ENCODE results near the gene ZFPL1. TPM values are rescaled to one million over a fixed set of nuclear protein-coding genes. Genes with fewer than 3 reads are reported as not detected.

The ZFPL1 gene
- total and polyA plus RNA-seq, 9 of the 15 experiments (the other 6 are each of a cell fraction or from before 2014, with no cell fraction given), result 3.7 to 37.5 (median 22.7) TPM

DNA sequence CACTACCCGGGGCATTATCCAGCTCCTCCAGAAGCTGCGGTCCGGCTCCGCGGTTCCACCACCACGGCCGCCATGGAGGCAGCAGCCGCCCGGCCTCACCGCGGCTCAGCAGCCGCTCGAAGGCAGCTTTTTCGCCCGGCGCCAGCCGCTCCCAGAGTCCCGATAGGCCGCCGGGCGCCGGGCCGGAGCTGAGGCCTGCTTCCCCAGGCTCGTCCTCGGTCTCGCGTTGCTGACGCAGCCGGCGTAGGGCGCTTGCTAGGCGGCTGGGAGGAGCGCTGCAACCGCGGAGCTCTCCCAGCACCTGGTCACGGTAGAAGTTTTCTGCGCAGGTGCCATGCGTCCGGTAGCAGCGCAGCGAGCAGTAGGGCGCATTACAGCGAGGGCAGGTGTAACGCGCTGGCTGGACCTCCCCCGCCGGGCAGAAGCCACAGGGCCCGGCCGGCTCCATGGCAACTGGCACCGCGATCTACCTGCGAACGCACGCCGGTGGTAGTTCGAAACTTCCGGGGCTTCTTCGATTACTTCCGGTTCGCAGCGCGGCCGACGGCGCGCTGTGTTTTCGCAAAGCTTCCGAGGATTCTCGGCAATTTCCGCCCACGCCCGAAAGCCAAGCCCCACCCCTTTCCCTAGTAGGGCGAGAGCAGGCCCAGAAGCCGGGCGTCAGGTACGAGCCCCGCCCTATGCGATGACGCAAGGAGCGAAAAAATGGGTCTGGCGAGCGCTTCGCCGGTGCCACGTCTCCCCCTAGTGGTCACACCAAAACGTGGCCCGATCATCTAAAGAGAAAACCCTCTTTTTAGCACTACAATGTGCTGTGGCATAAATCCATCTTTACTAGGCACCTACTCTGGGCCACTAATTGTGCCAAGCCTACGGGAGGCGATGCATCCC is 33.4 kb downstream of the ZFPL1 start, which contains the start of gene ZNHIT2 (continued):
- TF ChIP-seq RERE (CRISPR knock-in tag; IDR thresholded peaks at IDR 0.05; ENCODE audit: borderline replicate concordance), result no peak
- no peak for TF ChIP-seq BCOR (IDR thresholded peaks at IDR 0.05)
- TF ChIP-seq ARID2 (IDR thresholded peaks at IDR 0.05), result peak; percentile 26; the same call in 1 of the 2 replicates
- TF ChIP-seq KDM1A (IDR thresholded peaks at IDR 0.05), result no peak
- TF ChIP-seq STAT5A (IDR thresholded peaks at IDR 0.05; ENCODE audit: borderline replicate concordance, low read length), result peak; percentile 15; the same call in 1 of the 2 replicates
- TF ChIP-seq, protein P1, sequence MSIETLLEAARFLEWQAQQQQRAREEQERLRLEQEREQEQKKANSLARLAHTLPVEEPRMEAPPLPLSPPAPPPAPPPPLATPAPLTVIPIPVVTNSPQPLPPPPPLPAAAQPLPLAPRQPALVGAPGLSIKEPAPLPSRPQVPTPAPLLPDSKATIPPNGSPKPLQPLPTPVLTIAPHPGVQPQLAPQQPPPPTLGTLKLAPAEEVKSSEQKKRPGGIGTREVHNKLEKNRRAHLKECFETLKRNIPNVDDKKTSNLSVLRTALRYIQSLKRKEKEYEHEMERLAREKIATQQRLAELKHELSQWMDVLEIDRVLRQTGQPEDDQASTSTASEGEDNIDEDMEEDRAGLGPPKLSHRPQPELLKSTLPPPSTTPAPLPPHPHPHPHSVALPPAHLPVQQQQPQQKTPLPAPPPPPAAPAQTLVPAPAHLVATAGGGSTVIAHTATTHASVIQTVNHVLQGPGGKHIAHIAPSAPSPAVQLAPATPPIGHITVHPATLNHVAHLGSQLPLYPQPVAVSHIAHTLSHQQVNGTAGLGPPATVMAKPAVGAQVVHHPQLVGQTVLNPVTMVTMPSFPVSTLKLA (conservative IDR thresholded peaks at IDR 0.05), result peak; percentile 93 to 96
- no peak for TF ChIP-seq EHMT2 (IDR thresholded peaks at IDR 0.05)
- peak; percentile 85 for TF ChIP-seq HCFC1 (IDR thresholded peaks at IDR 0.05; ENCODE audit: low read depth, low read length)
- peak; percentile 5 to 81; a peak in 2 of 4 replicates for TF ChIP-seq TEAD1 (CRISPR knock-in tag; IDR thresholded peaks at IDR 0.05)
- TF ChIP-seq HNRNPH1 (optimal IDR thresholded peaks at IDR 0.05; ENCODE audit: low read depth, low read length), result no peak
- peak; percentile 57; the same call in 1 of the 2 replicates for TF ChIP-seq KLF16 (IDR thresholded peaks at IDR 0.05)
- peak; percentile 48 for TF ChIP-seq PCBP1 (IDR thresholded peaks at IDR 0.05; ENCODE audit: low read depth, low read length, poor library complexity, severe bottlenecking)
- TF ChIP-seq JUND (IDR thresholded peaks at IDR 0.05; ENCODE audit: borderline replicate concordance, low read depth, low read length), result peak; percentile 92
- peak; percentile 80; the same call in 1 of the 3 replicates for TF ChIP-seq JUND (tag; IDR thresholded peaks at IDR 0.05; ENCODE audit: borderline replicate concordance, low read depth, low read length)
- TF ChIP-seq, protein P2, sequence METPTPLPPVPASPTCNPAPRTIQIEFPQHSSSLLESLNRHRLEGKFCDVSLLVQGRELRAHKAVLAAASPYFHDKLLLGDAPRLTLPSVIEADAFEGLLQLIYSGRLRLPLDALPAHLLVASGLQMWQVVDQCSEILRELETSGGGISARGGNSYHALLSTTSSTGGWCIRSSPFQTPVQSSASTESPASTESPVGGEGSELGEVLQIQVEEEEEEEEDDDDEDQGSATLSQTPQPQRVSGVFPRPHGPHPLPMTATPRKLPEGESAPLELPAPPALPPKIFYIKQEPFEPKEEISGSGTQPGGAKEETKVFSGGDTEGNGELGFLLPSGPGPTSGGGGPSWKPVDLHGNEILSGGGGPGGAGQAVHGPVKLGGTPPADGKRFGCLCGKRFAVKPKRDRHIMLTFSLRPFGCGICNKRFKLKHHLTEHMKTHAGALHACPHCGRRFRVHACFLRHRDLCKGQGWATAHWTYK (CRISPR knock-in tag; IDR thresholded peaks at IDR 0.05), result peak; percentile 70
- TF ChIP-seq TAF1 (IDR thresholded peaks at IDR 0.05; ENCODE audit: control insufficient read depth, extremely low read depth, insufficient read depth, low read length, severe bottlenecking), result peak; percentile 54
- peak; percentile 99 for TF ChIP-seq GATAD2A (IDR thresholded peaks at IDR 0.05)

Data from K562 (cell line).